ENCODE results near the gene C21orf91.

C21orf91 gene

DNA sequence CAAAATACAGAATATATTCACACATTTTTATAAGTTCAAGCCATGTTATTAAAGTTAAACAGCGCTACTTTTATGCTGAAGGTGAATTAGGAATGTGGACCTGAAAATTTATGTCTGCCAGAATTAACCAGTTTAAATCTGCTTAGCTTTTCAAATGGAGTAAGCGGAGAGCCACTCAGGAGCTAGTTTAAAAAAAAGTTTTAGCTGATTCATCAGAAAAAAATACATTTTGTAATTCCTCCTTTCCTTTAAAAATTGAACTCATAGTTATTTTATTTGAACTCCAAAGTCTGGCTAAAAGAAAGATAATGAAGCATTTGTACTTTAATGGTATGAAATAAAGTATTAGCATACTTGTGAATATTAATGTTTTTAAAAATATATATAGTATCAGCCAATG, 21.2 kb downstream of the C21orf91 start:
- no peak for DNase-seq (ENCODE audit: low spot score)

- DNase-seq (ENCODE audit: low spot score): no peak
Observed at GRCh38 chr21:17796503-17796902, 22.7 kb downstream of the C21orf91 start.

DNA sequence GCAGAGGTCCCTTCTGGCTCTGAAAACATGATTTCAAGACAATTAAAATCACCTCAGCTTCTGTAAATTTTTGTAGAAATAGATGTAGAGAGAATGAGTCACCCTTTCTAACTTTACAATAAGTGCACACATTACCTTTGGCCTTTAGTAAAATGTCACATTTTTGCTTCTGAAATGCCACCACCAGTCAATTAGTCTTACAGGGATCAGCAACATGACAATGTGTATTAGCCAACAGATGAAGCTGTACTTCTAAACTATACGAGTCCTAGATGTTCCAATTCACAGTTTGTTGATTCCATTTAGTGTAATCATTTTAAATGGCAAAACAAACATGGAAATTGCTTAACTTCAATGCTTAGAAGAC, 23.1 kb downstream of the C21orf91 start:
- DNase-seq (ENCODE audit: low spot score): no peak

- no peak for DNase-seq (ENCODE audit: low spot score)
Observed at GRCh38 chr21:17795146-17796036, 23.8 kb downstream of the C21orf91 start.

DNA sequence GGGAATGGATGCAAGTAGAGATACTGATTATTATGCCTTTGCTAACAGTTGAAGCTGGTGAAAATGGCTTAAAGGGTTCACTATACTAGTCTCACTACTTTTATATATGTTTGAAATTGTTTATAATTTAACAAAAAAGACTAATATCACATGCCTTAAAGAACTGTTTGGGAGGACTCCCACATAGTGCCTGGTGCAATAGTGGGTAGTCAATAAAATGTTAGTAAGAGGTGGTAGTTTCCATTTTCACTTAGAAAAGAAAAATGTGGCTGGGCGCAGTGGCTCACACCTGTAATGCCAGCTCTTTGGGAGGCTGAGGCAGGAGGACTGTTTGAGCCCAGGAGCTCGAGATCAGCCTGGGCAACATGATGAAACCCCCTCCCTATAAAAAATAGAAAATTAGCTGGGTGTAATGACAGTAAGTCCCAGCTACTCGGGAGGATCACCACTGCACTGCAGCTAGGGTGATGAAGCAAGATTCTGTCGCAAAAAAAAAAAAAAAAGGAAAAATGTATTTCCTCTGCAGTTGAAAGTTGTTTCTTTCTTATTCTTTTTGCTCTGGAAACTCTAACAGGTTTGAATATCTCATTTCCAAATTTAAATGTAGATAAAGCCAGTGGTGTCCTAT, 24.5 kb downstream of the C21orf91 start:
- DNase-seq (ENCODE audit: low spot score): no peak

GRCh38 chr21:17793246-17794123, 25.7 kb downstream of the C21orf91 start:
- peak; percentile 49 for DNase-seq (ENCODE audit: low spot score)

DNA sequence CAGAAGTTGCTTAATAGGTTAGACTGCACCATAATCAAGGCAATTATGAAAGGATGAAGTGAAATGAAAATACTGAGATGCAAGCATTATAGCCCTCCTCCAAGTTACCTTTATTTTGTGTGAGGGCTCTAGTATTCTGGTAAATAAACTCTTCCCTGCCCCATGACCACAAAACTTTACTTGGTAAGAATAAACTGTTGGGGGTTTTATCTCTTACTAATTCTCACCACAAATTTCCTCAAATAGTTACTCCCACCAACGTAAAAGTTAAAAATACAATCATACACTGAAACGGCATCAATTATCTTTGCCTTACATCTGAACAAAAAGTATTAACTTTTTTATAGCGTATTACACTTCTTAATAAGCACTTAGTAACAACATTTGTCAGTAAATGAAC, 29.5 kb downstream of the C21orf91 start:
- DNase-seq (ENCODE audit: low spot score): no peak

DNA sequence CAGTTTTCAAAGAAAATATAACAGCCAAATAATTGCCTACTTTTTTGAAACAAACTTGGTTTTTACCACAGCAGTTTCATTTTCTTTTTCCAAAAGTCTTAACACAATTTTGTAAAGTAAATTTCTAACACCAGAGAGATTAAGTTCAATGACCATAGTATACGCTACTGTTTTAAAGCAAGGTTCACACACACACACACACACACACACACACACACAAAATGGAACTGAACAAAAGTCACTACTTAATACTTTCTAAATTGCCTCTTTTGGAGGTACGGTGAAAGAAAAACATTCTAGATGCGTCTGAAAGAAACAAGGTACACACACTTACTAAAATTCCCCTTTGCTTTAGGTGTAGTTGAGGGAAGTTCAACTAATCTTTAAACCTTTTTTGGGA, 30.1 kb downstream of the C21orf91 start:
- DNase-seq (ENCODE audit: low spot score): no peak

- no peak for DNase-seq (ENCODE audit: low spot score)
Observed at GRCh38 chr21:17786851-17787181, 32.3 kb downstream of the C21orf91 start.

GRCh38 chr21:17786071-17786850, 32.9 kb downstream of the C21orf91 start:
- DNase-seq (ENCODE audit: low spot score): no peak

GRCh38 chr21:17785403-17785788, 33.8 kb downstream of the C21orf91 start:
- DNase-seq (ENCODE audit: low spot score): no peak

GRCh38 chr21:17784604-17785402, 34.4 kb downstream of the C21orf91 start:
- DNase-seq (ENCODE audit: low spot score): no peak

GRCh38 chr21:17784180-17784598, 35.0 kb downstream of the C21orf91 start:
- DNase-seq (ENCODE audit: low spot score): no peak

DNA sequence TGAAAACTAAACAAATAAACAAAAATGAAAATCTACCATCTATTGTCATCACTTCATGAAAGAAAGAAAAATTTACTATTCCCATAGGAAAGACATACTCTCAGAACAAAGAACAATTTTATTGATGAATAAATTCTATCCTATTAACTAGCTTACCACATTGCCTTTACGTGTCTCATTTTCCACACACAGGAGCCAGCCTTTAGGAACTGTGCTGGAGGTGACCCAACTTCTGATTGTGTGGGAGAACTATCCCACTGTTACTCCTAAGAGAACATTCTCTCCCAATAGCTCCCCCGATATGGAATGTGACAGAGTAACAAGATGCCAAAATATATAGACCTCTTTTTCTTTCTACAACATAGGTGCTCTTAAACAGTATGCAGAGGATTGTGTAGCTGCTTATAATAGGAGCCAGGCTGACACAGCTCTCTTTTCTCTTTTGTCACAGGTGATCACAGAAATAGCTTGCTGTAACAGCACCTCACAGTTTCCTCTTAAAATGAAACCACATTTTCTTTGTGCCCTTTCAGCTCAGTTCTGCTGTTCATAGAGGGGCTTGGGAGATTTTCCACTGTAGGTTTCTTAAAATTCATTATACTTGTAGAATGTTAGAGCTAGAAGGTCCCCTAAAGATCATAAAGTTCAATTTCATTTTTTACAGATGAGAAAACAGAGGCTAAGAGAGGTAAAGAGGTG, 35.5 kb downstream of the C21orf91 start:
- no peak for DNase-seq (ENCODE audit: low spot score)

DNA sequence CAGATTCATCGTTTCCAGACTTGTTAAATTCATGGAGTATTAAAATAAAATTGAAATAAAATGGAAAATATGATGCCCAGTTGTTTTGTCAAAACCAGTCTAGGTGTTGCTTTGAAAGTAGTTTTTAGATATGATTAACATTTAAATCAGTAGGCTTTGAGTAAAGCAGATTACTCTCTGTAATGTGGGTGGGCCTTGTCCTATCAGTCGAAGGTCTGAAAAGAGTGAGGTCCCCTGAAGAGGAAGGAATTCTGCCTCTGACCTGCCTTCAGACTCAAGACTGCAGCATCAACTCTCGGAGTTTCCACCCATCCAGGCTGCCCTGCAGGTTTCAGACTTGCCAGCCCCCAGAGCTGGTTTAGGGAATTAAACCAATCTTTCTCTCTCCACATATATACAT, 36.2 kb downstream of the C21orf91 start:
- DNase-seq (ENCODE audit: low spot score): no peak

DNA sequence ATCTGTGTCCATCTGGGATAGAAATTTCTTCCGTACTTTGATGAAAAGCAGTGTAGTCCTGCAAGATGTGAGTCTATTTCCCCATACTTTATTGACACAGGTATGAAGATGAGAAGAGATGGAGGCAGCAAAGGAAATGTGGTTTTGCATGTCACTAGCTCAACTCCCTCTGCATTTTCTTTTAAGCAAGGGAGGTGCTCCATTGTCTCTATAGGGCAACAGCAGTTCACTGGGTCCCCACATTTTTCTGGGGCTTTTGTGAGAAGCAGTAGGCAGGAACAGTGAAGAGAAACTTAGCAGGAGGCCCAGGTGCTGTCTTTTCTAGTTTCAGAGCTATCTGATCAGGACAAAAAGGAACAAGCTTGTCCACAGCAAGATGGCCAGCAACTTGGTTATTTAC, 37.1 kb downstream of the C21orf91 start:
- DNase-seq (ENCODE audit: low spot score): no peak

GRCh38 chr21:17781524-17781923, 37.6 kb downstream of the C21orf91 start:
- DNase-seq (ENCODE audit: low spot score): no peak

DNA sequence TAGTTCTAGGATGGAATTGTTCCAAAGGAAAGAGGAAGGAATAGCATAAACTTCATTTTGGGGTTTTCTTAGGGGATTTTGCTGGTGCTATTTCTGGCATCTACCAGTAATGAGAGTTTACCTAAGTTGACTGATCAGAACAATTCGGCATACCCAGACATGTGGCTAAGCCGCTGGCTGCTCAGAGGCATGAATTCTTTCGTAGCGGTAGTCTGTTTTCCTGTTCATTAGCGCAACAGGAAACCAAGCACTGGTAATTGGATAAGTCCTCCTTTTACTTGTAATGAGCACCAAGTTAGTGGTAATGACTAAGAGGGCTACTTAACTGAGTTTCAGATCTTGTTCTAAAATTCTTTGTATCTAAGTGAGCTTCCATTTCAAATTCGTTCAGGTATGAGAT, 38.6 kb downstream of the C21orf91 start:
- no peak for DNase-seq (ENCODE audit: low spot score)

DNA sequence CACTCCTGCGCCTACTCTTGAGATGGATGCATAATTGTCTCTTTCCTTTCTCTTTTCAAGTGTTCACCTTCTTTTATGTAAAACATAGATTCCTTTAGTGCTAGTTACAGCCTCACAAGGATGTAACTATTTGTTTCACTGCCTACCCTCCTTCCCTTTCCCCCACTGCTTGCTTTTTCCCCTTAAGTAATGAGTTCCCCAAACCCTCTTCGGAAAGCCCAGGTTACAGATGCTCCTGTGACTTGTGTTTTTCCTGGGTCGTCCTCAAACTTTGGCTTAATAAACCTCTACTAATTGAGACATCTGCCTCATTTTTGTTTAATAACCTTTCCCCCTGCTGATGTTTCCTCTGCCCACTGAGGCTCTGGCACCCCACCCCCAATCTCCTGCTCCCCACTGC, 39.2 kb downstream of the C21orf91 start:
- no peak for DNase-seq (ENCODE audit: low spot score)

DNA sequence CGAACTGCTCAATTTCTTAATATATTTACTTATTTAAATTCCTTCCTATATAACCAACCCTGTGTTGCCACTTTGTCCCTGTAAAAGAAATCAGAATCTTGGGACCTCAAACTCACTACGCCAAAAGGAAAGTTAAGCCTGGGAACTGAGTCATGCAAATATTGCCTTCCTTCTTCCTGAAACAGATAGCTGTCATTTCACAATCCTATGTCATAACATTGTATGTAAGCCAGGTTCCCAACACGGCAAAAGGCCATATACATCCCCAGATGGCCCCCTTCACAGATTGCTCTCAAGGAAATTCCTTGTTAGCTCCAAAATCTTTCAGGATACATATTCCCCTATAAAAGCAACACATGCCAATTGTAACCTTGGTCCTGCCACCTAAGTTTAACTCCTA, 39.7 kb downstream of the C21orf91 start:
- no peak for DNase-seq (ENCODE audit: low spot score)
